Measurements from ENCODE around the gene OLFML2B.

OLFML2B gene

DNA sequence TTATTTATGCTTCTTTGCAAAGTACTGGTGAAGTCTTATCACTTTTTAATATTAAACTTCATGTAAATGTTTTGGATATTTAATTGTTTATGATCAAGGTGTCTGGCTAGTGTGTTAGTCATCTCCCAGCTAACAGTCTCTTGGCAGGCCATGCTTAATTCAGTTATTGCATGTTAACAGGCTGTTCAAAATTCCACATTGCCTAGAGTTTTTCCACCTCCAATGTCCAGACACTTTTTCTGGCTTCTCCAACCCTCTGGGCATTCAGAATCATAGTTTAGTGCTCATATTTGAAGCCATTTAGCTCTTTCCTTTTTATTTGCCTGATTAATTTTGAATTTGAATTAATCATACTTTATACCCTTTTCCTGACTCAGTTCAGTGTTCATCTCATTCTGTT is 69.2 kb downstream of the OLFML2B start:
- in situ Hi-C loops (cut with MboI; ENCODE audit: low pct_unique_long_range_greater_than_20kb, low sequenced_read_pairs): no loop called here
- DNase-seq: no peak

DNA sequence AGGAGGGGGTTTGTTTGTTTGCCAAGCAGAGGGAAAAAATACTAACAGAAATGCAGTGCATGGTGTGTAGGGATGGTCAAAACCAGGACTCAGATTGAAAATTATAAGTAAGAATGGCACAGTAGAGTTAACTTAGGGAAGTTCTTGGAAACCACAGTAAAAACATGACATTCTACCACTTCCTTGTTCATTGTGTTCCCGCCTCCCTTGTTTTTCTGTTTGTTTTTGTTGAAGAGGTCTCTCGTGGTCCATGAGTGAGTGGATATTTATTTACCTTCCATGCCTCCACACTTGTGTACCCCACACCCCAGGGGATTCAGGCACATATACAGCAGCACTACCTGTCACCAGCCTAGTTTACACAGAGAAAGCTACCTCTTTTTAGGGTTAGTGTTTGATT is 69.6 kb downstream of the OLFML2B start:
- DNase-seq: peak; percentile 15
- in situ Hi-C loops (cut with MboI; ENCODE audit: low pct_unique_long_range_greater_than_20kb, low sequenced_read_pairs): no loop called here

DNA sequence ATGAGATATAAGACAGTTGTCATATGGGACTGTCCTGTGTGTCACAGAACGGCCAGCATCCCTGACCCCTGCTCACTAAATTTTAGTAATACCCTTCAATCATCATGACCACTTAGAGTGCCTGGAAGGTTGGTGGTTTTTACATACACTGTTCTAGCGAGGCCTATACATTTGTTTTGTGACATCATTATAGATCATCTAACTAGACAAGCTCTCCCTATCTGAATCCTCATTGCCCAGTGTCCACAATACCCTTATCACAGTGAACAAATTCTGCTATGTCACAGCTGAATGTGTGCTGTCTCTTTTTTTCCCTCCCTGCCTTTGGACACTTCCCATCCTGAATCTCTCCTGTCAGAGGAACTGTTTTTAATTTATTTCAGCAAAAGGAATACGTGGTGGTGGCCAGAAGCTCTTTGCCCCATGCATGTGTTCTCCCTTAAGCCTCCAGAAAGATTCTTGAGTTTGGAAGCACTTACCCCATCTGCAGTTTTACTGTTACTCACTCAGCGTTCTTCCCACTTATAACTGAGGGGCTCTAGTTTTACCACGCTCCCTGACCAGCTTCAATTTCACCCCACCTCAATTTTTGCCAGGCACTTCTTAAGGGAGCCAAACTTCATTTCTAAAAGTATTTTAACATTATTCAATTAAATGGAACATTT is 70.3 kb downstream of the OLFML2B start:
- no peak for DNase-seq
- in situ Hi-C loops (cut with MboI; ENCODE audit: low pct_unique_long_range_greater_than_20kb, low sequenced_read_pairs): no loop called here

DNA sequence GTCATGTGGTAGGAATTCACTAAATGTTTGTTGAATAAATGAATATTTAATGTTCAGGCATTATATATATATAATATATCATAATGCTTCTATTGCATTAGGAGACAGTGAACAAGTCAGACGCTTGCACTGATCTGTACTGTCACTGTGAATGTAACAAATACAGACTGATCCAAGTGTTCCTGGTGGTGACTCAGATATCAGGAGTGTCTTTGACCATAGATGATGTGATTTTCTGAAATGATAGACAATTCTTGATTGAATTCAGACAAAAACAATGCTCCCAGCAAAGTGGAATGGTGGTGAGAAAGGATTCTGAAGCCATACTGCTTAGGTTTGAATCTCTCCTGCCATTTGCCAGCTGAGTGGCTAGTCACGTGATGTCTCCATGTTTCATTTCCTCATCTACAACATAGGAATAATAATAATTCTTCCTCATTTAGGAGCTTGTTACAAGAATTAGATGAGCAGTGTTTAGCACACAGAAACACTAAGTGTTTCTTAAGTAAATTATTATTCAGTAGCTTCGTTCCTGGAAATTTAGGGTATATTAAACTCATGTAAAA is 71.0 kb downstream of the OLFML2B start:
- DNase-seq: no peak
- in situ Hi-C loops (cut with MboI; ENCODE audit: low pct_unique_long_range_greater_than_20kb, low sequenced_read_pairs): no loop called here

DNA sequence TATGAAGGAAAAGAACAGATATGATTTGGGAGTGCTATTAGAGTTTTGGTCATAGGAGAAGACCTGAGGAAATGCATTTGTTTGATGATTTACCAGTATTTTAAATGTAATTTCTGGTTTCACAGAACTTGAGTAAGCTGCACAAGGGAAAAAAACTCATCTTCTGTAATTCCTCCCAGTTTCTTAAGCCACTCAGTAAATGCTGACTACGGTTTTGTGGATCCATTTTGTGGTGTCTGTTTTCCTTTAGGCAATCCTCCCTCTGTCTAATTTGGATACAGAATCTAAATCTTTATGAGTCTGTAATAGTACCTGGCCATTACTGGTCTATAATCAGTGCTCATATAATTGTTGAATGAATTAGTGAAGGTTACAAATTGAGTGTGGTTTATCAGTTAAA is 72.0 kb downstream of the OLFML2B start:
- DNase-seq: no peak
- in situ Hi-C loops (cut with MboI; ENCODE audit: low pct_unique_long_range_greater_than_20kb, low sequenced_read_pairs): no loop called here

DNA sequence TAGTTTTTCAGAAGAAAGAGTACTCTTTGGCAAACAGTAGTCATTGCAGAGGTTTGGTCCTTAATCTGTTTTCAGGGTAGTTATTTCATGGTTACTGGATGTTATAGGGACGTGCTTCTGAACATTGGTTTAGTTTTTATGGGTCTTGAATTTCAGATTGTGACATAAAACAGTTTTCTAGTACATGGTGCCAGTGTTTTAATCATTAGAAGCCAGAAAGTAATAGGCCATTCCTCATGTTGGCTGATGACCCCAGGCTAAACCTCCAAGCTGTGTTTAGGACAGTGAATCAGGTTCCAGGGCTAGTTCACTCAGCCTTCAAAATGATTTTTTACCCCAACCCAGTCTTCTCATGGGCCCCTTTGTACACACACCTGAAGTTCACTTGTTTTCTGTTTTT is 73.3 kb downstream of the OLFML2B start:
- in situ Hi-C loops (cut with MboI; ENCODE audit: low pct_unique_long_range_greater_than_20kb, low sequenced_read_pairs): no loop called here
- DNase-seq: no peak

DNA sequence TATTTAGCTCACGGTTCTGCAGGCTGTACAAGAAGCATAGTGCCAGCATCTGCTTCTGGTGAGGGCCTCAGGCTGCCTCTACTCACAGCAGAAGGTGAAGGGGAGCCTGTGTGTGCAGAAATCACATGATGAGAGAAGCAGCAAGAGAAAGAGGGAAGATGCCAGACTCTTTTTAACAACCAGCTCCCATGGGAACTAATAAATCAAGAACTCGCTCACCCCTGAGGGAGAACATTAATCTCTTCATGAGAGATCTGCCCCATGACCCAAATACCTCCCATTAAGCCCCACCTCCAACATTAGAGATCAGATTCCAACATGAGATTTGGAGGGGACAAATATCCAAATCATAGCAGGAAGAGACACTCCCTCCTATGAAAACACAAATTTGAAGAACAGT is 74.1 kb downstream of the OLFML2B start:
- in situ Hi-C loops (cut with MboI; ENCODE audit: low pct_unique_long_range_greater_than_20kb, low sequenced_read_pairs): no loop called here
- DNase-seq: no peak

DNA sequence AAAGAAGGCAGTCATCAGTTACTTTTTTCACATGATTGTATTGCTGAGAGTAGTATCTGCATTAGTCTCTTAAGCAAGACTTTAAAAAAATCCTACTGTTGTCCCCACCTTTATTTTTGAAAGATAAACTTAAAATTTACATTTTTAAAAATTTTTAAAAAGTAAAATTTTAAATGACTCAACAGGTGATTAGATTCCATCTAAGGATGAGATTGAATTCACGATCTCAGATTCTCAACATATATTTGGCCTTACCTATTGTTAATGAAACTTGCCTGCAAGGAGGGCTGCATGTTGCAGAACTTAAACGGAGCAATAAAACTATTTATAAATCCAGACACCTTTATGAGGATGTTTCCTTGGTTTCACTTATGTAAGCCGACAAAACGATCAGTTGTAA is 75.2 kb downstream of the OLFML2B start:
- in situ Hi-C loops (cut with MboI; ENCODE audit: low pct_unique_long_range_greater_than_20kb, low sequenced_read_pairs): no loop called here
- DNase-seq: no peak

DNA sequence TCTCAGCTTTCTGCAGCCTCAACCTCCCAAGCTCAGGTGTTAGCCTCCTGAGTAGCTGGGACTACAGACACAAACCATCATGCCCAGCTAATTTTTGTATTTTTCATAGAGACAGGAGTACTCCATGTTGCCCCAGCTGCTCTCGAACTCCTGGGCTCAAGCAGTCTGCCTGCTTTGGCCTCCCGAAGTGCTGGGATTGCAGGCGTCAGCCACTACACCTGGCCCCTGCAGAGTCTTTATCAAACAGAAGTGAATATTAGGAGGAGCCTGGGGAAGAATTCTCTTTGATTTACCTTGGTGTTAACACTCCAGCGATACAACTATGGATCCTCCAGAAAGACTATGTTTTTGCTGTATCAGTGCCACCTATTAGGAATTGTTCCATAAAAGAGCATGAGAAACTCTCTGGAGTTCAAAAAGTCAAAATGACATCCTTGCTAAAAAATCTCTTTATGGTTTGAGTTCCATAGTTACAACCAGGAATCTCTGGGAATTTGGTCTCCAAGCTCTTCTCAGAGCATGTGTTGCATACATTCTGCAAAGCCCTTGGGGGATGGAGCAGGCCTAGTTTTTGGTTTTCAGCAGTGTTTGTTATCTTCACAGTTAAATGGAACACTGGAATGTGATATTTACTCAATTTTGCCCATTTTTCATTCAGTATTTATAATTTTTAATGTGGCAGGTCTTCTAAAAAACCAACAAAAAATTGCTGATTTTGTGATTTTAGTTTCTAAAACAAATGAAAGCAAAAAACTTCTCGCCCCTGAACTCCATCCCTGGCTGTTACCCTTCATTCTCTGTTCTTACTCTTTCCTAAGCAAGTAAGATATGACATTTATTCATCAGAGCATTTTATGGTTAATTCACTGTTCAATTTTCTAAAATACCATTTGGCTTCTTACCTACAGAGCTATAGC is 77.3 kb downstream of the OLFML2B start:
- in situ Hi-C loops (cut with MboI; ENCODE audit: low pct_unique_long_range_greater_than_20kb, low sequenced_read_pairs): no loop called here
- no peak for DNase-seq

DNA sequence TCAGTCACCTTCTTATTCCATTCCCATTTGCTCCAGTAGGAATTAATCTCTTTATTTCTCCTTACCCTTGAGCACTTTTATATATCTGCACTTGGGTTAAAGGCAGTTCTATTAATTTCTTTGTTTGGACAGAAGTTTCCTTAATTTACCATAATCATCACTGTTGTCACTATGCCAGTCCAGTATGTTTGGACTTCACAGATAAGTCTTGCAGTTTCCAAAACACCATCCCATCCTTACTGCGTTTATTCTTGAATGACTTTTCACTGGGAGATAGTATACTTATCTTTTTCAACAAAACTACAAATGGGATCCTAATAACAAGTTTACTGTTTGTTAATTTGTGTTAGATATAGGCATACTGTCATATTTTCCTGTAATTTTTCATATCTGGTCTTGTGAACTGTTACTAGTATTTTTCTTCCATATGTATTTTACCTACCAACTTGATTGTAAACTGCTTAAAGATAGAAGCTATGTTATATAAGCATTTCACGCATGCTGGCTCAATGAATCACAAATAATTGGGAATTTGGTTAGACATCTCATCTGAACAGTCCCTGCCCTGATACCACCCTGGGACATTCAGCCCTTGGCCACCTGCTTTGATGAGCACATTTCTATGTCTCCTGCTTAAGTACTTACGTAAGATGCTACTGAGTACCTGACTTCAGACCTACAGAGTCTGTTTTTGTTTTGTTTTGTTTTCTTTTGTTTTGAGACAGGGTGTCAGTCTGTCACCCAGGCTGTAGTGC is 78.2 kb downstream of the OLFML2B start:
- in situ Hi-C loops (cut with MboI; ENCODE audit: low pct_unique_long_range_greater_than_20kb, low sequenced_read_pairs): no loop called here
- no peak for DNase-seq

DNA sequence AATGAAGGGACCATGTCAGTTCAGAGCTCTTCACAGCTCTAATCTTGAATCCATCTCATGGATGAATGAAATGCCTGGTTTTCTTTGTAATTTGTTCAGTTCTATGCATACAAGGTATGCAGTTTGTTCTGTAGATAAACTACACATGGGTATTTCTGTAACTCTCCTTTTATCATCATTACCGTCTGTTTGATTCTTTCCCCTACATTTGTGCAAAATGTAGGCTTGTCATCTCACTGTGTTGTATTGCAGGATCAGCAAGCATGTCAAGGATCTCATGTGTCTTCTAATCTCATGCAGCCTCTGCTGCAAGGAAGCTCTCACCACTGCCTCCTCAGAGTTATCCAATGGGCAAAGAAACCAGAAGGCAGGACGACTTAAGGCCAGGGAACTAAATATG is 79.3 kb downstream of the OLFML2B start:
- no peak for DNase-seq
- in situ Hi-C loops (cut with MboI; ENCODE audit: low pct_unique_long_range_greater_than_20kb, low sequenced_read_pairs): no loop called here

DNA sequence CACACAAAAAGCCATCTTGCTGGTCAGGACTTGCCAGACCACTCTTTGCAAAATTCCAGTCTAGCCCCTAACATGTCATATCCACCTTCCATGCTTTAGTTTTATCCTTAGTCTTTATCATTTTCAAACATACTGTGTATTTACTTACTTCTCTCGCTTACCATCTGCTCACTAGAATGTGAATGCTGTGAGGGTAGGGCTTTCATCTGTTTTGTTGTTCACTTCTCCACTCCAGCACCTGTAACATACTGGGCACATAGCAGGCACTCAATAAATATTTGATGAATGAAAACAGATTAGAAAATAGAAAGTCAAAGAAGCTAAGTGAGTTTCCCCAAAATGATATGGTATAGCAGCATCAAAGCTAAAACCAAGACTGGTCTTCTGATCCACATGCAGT is 79.9 kb downstream of the OLFML2B start:
- in situ Hi-C loops (cut with MboI; ENCODE audit: low pct_unique_long_range_greater_than_20kb, low sequenced_read_pairs): no loop called here

DNA sequence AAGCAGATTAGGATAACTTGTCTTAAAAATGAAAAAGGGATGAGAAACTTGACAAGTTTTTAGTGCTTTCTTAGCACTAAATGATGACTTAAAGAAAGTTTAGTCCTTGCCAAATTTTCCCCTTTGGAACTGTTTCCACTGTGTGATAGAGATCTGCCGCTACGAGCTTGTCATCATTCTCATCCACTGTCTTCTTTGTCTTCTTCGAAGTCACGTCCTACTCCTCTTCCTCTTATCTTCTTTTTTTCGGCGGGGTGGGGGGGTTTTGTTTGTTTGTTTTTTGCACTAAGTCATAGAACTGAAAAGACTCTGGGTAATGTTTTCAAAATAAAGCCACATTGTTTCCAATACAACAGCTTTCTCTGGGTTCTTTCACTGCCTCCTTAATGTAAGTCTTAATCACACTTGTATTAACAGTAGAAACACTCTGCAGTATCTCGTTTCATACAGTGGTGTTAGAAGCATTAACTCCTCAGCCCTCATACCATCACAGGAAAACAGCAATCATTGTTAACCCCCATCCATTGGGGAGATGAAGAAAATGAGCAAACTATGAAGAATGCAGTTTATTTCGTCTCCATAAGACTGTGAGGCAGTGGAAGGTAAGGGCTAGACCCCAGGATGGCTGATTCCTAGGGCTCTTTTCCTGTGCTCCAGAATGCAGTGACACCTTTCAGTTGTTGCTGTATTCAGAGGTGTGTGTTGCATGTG is 81.8 kb downstream of the OLFML2B start:
- in situ Hi-C loops (cut with MboI; ENCODE audit: low pct_unique_long_range_greater_than_20kb, low sequenced_read_pairs): no loop called here
- DNase-seq: no peak

More for the DNA sequence above, 79.9 kb downstream of the OLFML2B start:
- no peak for DNase-seq

DNA sequence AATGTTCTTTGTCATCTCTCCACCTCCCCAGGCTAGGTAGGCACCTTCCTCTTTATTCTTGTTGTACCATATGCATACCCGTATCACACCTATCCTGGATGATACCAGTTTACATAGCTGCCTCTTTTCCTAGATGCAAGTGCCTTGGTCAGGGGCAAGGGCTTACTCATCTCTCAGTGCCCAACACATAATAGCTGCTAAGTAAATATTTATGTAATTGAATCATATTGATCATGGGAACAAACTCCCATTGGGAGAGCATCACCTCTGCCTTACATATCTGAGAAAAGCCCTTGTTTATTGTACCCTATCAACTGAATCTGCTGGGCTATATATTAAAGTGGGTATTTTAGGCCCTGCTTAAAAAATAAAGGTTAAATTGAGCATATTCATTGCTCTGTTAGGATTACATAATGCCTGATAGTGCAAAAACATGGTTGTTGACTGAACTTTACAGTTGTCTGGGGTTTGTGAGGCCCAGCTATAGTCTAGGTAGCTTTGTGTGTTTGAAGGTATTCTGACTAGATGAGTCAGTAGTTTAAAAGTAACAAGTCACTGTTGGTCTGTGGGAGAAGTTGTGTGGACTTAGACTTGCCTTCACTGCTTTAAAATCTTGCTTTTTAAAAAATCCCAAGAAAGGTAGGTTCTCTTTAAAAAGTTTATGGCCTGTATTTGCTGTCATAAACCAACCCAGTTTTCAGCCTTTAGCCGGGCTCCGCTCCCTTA is 82.6 kb downstream of the OLFML2B start:
- in situ Hi-C loops (cut with MboI; ENCODE audit: low pct_unique_long_range_greater_than_20kb, low sequenced_read_pairs): no loop called here
- no peak for DNase-seq

DNA sequence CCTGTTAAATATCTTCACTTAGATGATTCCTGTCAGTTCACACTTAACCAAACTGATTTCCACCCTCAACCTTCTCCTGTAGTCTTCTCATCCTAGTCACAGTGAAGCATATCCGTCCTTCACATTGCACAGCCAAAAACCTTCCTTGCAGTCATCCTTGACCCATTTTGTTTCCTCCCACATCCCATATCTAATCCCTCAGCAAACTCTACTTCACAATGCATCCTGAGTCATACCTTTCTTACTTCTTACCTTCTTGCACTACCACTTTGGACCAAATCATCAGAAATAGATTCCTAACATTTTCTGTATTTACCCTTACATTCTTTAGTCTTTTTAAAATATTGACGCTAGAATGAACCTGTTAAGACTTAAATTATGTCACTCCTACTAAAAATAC is 86.9 kb downstream of the OLFML2B start:
- DNase-seq: no peak
- in situ Hi-C loops (cut with MboI; ENCODE audit: low pct_unique_long_range_greater_than_20kb, low sequenced_read_pairs): no loop called here

DNA sequence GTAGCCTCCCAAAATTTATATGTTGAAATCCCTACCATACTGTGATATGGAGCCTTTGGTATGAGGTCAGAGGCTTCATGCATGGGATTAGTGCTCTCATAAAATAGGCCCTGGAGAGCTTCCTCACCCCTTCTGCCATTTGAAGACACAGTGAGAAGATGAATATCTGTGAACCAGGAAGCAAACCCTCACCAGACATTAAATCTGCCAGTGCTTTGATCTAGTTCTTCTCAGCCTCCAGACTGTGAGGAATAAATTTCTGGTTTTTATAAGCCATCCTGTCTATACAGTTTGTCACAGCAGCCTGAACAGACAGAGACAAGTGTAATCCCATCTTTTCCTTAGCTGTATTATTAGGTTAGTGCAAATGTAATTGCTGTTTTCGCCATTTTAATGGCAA is 88.4 kb downstream of the OLFML2B start:
- in situ Hi-C loops (cut with MboI; ENCODE audit: low pct_unique_long_range_greater_than_20kb, low sequenced_read_pairs): no loop called here
- DNase-seq: no peak

DNA sequence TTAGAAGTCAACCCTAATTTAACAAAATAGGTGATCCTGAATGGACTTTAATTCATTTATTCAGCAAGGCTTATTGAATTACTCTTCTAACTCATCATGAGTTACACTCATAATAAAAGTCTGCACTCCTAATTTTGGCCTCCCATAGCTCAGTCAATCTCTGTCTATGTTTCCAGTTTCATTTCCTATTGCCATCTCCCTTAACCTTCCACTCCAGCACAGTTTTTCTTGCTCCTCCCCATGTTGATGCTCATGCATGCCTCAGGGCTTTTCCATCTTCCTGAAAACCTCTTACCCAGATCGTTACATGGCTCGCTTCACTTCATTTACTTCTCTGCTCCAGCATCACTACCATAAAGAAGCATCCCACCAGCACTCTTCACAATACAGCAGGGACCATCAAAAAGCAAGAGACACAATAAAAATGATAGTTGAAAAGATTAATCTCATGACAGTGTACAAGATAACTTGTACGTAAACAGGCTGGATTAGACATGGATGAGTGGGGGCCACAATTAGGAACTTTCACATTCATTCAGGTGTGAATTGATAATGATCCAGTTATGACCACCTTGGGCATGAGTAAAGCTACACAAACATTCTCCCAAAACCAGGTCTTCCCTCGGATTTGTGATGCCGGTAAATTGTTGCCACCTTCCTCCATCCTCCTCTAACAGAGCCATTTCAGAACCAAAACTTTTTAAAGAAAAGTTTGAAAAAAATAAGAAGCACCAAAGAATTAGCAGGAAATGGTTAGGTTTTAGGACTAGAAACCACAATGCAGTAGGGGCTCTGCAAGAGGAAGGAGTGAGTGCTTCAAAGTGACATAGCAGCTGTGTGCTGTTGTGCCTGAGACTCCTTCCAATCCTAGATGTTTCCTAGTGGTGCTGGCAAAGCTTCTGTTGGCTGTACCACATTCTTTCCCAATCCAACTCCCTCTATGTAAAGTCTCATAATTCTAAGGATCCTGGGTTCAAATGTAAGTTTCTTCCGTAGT is 89.8 kb downstream of the OLFML2B start:
- peak; percentile 30 for DNase-seq

More for the DNA sequence above, 89.8 kb downstream of the OLFML2B start:
- in situ Hi-C loops (cut with MboI; ENCODE audit: low pct_unique_long_range_greater_than_20kb, low sequenced_read_pairs): no loop called here
